Neural crest cell (in vitro differentiated cells): ENCODE data around the gene NDUFA5. TPM values are rescaled to one million over a fixed set of nuclear protein-coding genes. Genes with fewer than 3 reads are reported as not detected.
A peak's percentile ranks its signal among the peaks of the same experiment; 100 is the strongest.

Experiments
- DNase-seq: peaks from one replicate; pipeline ENCODE4 v3.0.0; 2021; ENCODE audit warnings: low read depth, mixed read lengths, low spot score
- H3K27ac Mint-ChIP-seq: one replicate; pipeline ENCODE4 v1.8.0; 2021; ENCODE audit warnings: mild to moderate bottlenecking, mixed read lengths; ENCODE audit not compliant: unreplicated experiment
- H3K27me3 Mint-ChIP-seq: 2 replicates; pipeline ENCODE4 v1.8.0; 2021; ENCODE audit warnings: low read depth, mild to moderate bottlenecking, mixed read lengths
- H3K36me3 Mint-ChIP-seq: 2 replicates; pipeline ENCODE4 v1.8.0; 2021; ENCODE audit warnings: low read depth, mild to moderate bottlenecking, mixed read lengths
- H3K4me1 Mint-ChIP-seq: 2 replicates; pipeline ENCODE4 v1.8.0; 2021; ENCODE audit warnings: mixed read lengths
- H3K4me3 Mint-ChIP-seq: one replicate; pipeline ENCODE4 v1.8.0; 2021; ENCODE audit warnings: mild to moderate bottlenecking, mixed read lengths
- H3K9me3 Mint-ChIP-seq: 2 replicates; pipeline ENCODE4 v1.8.0; 2021; ENCODE audit warnings: mixed read lengths
- CTCF ChIP-seq: fragments of 200-600 bp; sonication (generic); conservative IDR thresholded peaks from 2 replicates; pipeline ENCODE4 v1.5.0; 2021; ENCODE audit warnings: antibody characterized with exemption, mild to moderate bottlenecking
- long read RNA-seq: library from polyadenylated mRNA; unstranded; transcript quantifications from one replicate; pipeline ENCODE4 v2.0.0, GENCODE V29; 2020
- total RNA-seq: library from RNA; stranded (reverse); gene quantifications from 2 replicates; pipeline ENCODE4 v1.2.1, GENCODE V29; 2021

NDUFA5 gene
- 62.6 and 62.7 TPM in 2 replicates for total RNA-seq
- long read RNA-seq, transcript NDUFA5-202 (4 exons, 1,360 nt), result minor isoform, 22 of 317 reads
- long read RNA-seq, transcript NDUFA5-201 (5 exons, 1,901 nt), result major isoform, 274 of 317 reads
- long read RNA-seq, partial matches to known transcripts, result 2 of 317 reads
- long read RNA-seq, other reads (novel, unspliced or antisense), result 11 of 317 reads

GRCh38 chr7:123557398-123558288 lies at the start of gene NDUFA5:
Gene NDUFA5, minus strand, starts transcription at chr7:123557818. Its CDS starts 23 bp downstream, at chr7:123557795.
- H3K27ac Mint-ChIP-seq, result no peak within 1 kb of the TSS
- H3K36me3 Mint-ChIP-seq, result peaks cover 7% of the 10 kb centered on the region
- H3K9me3 Mint-ChIP-seq, result no peaks in the 10 kb centered on the region
- no peak within 1 kb of the TSS for H3K4me3 Mint-ChIP-seq
- H3K27me3 Mint-ChIP-seq, result no peaks in the 10 kb centered on the region
- peak; percentile 97 for DNase-seq
- H3K4me1 Mint-ChIP-seq, result no peaks in the 10 kb centered on the region
- no peak for TF ChIP-seq CTCF

GRCh38 chr7:123604739-123605138 lies 47.1 kb upstream of the NDUFA5 start:
- no peaks in the 10 kb centered on the region for H3K36me3 Mint-ChIP-seq
- no peaks in the 10 kb centered on the region for H3K9me3 Mint-ChIP-seq
- H3K27ac Mint-ChIP-seq, result no peak overlapping the region
- H3K4me1 Mint-ChIP-seq, result no peaks in the 10 kb centered on the region
- no peak for DNase-seq
- no peak for TF ChIP-seq CTCF
- H3K4me3 Mint-ChIP-seq, result no peak overlapping the region
- H3K27me3 Mint-ChIP-seq, result no peaks in the 10 kb centered on the region

GRCh38 chr7:123602648-123603047 lies 45.0 kb upstream of the NDUFA5 start:
- Mint-ChIP-seq H3K27me3 (no peaks in the 10 kb centered on the region), H3K36me3 (no peaks in the 10 kb centered on the region), H3K27ac (no peak overlapping the region), H3K4me3 (no peak overlapping the region), H3K4me1 (no peaks in the 10 kb centered on the region), H3K9me3 (no peaks in the 10 kb centered on the region)
- no peak for TF ChIP-seq CTCF
- no peak for DNase-seq

GRCh38 chr7:123601530-123601929 lies 43.9 kb upstream of the NDUFA5 start, which contains the start of gene ASB15:
Gene ASB15, plus strand, starts transcription at chr7:123601821. Its CDS starts 12,682 bp downstream, at chr7:123614503.
- Mint-ChIP-seq H3K4me3 (no peak within 1 kb of the TSS), H3K4me1 (no peaks in the 10 kb centered on the region), H3K27ac (no peak within 1 kb of the TSS), H3K27me3 (no peaks in the 10 kb centered on the region), H3K9me3 (no peaks in the 10 kb centered on the region), H3K36me3 (no peaks in the 10 kb centered on the region)
- DNase-seq, result no peak
- TF ChIP-seq CTCF, result no peak

- Mint-ChIP-seq H3K27me3 (no peaks in the 10 kb centered on the region), H3K4me3 (no peak overlapping the region), H3K27ac (no peak overlapping the region), H3K4me1 (no peaks in the 10 kb centered on the region), H3K9me3 (no peaks in the 10 kb centered on the region), H3K36me3 (no peaks in the 10 kb centered on the region)
- DNase-seq, result no peak
- no peak for TF ChIP-seq CTCF
Measured at GRCh38 chr7:123600876-123601275, 43.3 kb upstream of the NDUFA5 start.
